Pancreas (tissue), 10 donors: ENCODE data around the gene CACNA1E. TPM values are rescaled to one million over a fixed set of nuclear protein-coding genes. Genes with fewer than 3 reads are reported as not detected.
A peak's percentile ranks its signal among the peaks of the same experiment; 100 is the strongest.

Source experiments
- ATAC-seq, 4 donors: fragments of 200-7000 bp; cut with Tn5 transposase; one replicate each; pipeline versions ENCODE4 v1.8.0 to v1.9.1; 2020; ENCODE audit warnings: mild to moderate bottlenecking in 4 of 4, moderate library complexity in 4 of 4
- DNase-seq, 6 donors: peaks; one replicate each; pipeline ENCODE4 v3.0.0-alpha.2; 2020
- FAIRE-seq: peaks from 2 replicates; lab custom pipeline; 2012; peaks lifted over from hg19 to GRCh38; lab: Jason Lieb, UNC
- H3K27ac ChIP-seq, 4 donors: fragments of 200-600 bp; sonication (generic); 1 replicate in 3 of 4; 2 replicates in 1 of 4; pipeline versions ENCODE4 v1.5.0 to v1.8.0; 2020
- H3K27me3 ChIP-seq, 4 donors: fragments of 200-600 bp; one replicate each; pipeline ENCODE4 v1.8.0; 2021
- H3K36me3 ChIP-seq, 3 donors: fragments of 200-600 bp; sonication (generic) in 1 of 3; one replicate each; pipeline versions ENCODE4 v1.5.0 to v1.8.0; 2020 to 2021
- H3K4me1 ChIP-seq, 3 donors: fragments of 200-600 bp; one replicate each; pipeline ENCODE4 v1.8.0; 2021
- H3K4me3 ChIP-seq, 4 donors: fragments of 200-600 bp; sonication (generic) in 2 of 4; one replicate each; pipeline versions ENCODE4 v1.5.0 to v1.8.0; 2020 to 2021
- H3K9me3 ChIP-seq, 4 donors: fragments of 200-600 bp; one replicate each; pipeline ENCODE4 v1.8.0; 2021
- CTCF ChIP-seq, 4 donors: fragments of 200-600 bp; sonication (generic) in 3 of 4; IDR thresholded peaks; one replicate each; pipeline versions ENCODE4 v1.5.0 to v1.8.0; 2021; ENCODE audit warnings: antibody characterized with exemption in 4 of 4
- WGBS, 2 donors: extraction: QIAGEN DNeasy Blood & Tissue Kit; methylation state at CpG; one replicate each; pipeline ENCODE4 v1.1.7; 2013; 5-methylcytosine and 5-hydroxymethylcytosine counted together
- intact Hi-C, 3 donors: fragments of 100-400 bp; cut with DNase I; formaldehyde crosslinking; loops; one replicate each; pipeline versions ENCODE4 v1.11.1 to v1.14.2; 2022
- polyA plus RNA-seq, 2 donors: library from polyadenylated mRNA; stranded (reverse); fragments of 200-250 nt; gene quantifications; one replicate each; pipeline ENCODE4 v1.2.3, GENCODE V29; 2013
- total RNA-seq, 6 donors: library from RNA; stranded (reverse); fragmentation: NEBNext Ultra II Directional in 4 of 6; extraction: Animal tissue kit (Norgen Biotek cat#: 25700) in 4 of 6; gene quantifications; one replicate each; pipeline versions ENCODE4 v1.2.1 to v1.2.4, GENCODE V29; 2021 to 2023
- donor health status: healthy with polysubstance abuse.
- donor health status: DM: no; HTN: no; CAD: no; lungs with moderate emphysema.
- donor health status: DM: no; HTN: no; CAD: no.
- donor health status: control.
- donor health status: control.
- donor health status: Bipolar disorder and iron deficiency.
- donor health status: DM: yes; HTN: yes; CAD: no.
- donor health status: DM: no; HTN: no; CAD: no.
- donor health status: DM: no; HTN: no; CAD: no.
- donor health status: DM: yes; HTN: yes; CAD: no.

The CACNA1E gene
- total and polyA plus RNA-seq, 8 donors: 0.02 to 0.12 (median 0.07) TPM; not detected in 2

- no peak for TF ChIP-seq CTCF (IDR thresholded peaks at IDR 0.05)
- FAIRE-seq: no peak
- no peak overlapping the region for H3K27ac ChIP-seq
- intact Hi-C loops: no loop called here
- no peaks in the 10 kb centered on the region for H3K27me3 ChIP-seq
- ATAC-seq: no peak
- WGBS, 2 donors: 77 to 83% methylated on average over 2 of the region's 2 CpGs
- H3K9me3 ChIP-seq: no peaks in the 10 kb centered on the region
- no peaks in the 10 kb centered on the region for H3K36me3 ChIP-seq
- H3K4me1 ChIP-seq: no peaks in the 10 kb centered on the region
- no peak overlapping the region for H3K4me3 ChIP-seq
- DNase-seq: no peak
Measured at GRCh38 chr1:181777286-181777685, 294.0 kb downstream of the CACNA1E start.

GRCh38 chr1:181777812-181778211 is 294.5 kb downstream of the CACNA1E start:
- peak in 1 of 4 donors; percentile 34 for ATAC-seq
- FAIRE-seq: no peak
- no peak for TF ChIP-seq CTCF (IDR thresholded peaks at IDR 0.05)
- no peak for DNase-seq
- Histone ChIP-seq H3K27me3 (no peaks in the 10 kb centered on the region), H3K4me1 (no peaks in the 10 kb centered on the region), H3K4me3 (no peak overlapping the region), H3K36me3 (no peaks in the 10 kb centered on the region), H3K9me3 (no peaks in the 10 kb centered on the region), H3K27ac (no peak overlapping the region)
- intact Hi-C loops: no loop called here
- 39 to 41% methylated on average over 1 of the region's 1 CpG for WGBS, 2 donors

- peak; percentile 88 to 93 (median 92) for ATAC-seq
Measured at GRCh38 chr1:181778640-181779260, 295.4 kb downstream of the CACNA1E start.

GRCh38 chr1:181779343-181779742 is 296.0 kb downstream of the CACNA1E start:
- Histone ChIP-seq H3K9me3 (no peaks in the 10 kb centered on the region), H3K27me3 (no peaks in the 10 kb centered on the region), H3K36me3 (no peaks in the 10 kb centered on the region), H3K4me3 (no peak overlapping the region), H3K27ac (no peak overlapping the region), H3K4me1 (no peaks in the 10 kb centered on the region)
- intact Hi-C loops: no loop called here
- TF ChIP-seq CTCF (IDR thresholded peaks at IDR 0.05): no peak
- no peak for FAIRE-seq
- no peak for DNase-seq
- no peak for ATAC-seq
- WGBS, 2 donors: 68 to 69% methylated on average over 6 of the region's 6 CpGs

More at GRCh38 chr1:181778640-181779260, 295.4 kb downstream of the CACNA1E start:
- no peaks in the 10 kb centered on the region for H3K4me1 ChIP-seq
- intact Hi-C loops: no loop called here
- TF ChIP-seq CTCF (IDR thresholded peaks at IDR 0.05): no peak
- WGBS, 2 donors: 11 to 13% methylated on average over 4 of the region's 4 CpGs
- H3K9me3 ChIP-seq: no peaks in the 10 kb centered on the region
- DNase-seq: peak in 4 of 6 donors; percentile 16 to 53 (median 23)
- H3K27ac ChIP-seq: no peak overlapping the region
- no peak for FAIRE-seq
- no peak overlapping the region for H3K4me3 ChIP-seq
- H3K36me3 ChIP-seq: no peaks in the 10 kb centered on the region
- H3K27me3 ChIP-seq: no peaks in the 10 kb centered on the region

- no peak for FAIRE-seq
Measured at GRCh38 chr1:181783208-181783607, 299.9 kb downstream of the CACNA1E start.

More at GRCh38 chr1:181783208-181783607, 299.9 kb downstream of the CACNA1E start:
- no peaks in the 10 kb centered on the region for H3K4me1 ChIP-seq
- no peak for TF ChIP-seq CTCF (IDR thresholded peaks at IDR 0.05)
- 35 to 53% methylated on average over 2 of the region's 2 CpGs for WGBS, 2 donors
- no peaks in the 10 kb centered on the region for H3K27me3 ChIP-seq
- H3K36me3 ChIP-seq: no peaks in the 10 kb centered on the region
- ATAC-seq: no peak
- no peaks in the 10 kb centered on the region for H3K9me3 ChIP-seq
- H3K27ac ChIP-seq: no peak overlapping the region
- H3K4me3 ChIP-seq: no peak overlapping the region
- no peak for DNase-seq
- intact Hi-C loops: no loop called here
